ENCODE results near the gene OR13A1. TPM values are rescaled to one million over a fixed set of nuclear protein-coding genes. Genes with fewer than 3 reads are reported as not detected.
"Not testable (repeated sequence)": the region's sequence is repeated elsewhere in the genome, so short reads cannot be mapped to it uniquely, and the experiment has no call there.

The OR13A1 gene
- total RNA-seq, 1 experiment from 2014 or later = 0.15 TPM

DNA sequence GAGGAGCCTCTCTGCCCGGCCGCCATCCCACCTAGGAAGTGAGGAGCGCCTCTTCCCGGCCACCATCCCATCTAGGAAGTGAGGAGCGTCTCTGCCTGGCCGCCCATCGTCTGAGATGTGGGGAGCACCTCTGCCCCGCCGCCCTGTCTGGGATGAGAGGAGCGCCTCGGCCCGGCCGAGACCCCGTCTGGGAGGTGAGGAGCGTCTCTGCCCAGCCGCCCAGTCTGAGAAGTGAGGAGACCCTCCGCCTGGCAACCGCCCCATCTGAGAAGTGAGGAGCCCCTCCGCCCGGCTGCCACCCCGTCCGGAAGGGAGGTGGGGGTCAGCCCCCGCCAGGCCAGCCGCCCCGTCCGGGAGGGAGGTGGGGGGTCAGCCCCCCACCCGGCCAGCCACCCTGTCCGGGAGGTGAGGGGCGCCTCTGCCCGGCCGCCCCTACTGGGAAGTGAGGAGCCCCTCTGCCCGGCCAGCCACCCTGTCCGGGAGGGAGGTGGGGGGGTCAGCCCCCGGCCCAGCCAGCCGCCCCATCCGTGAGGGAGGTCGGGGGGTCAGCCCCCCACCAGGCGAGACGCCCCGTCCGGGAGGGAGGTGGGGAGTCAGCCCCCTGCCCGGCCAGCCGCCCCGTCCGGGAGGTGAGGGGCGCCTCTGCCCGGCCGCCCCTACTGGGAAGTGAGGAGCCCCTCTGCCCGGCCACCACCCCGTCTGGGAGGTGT, 55.5 kb downstream of the OR13A1 start:
- H4K91ac ChIP-seq (ENCODE audit: insufficient read length, low read depth, low read length); H2AFZ ChIP-seq (ENCODE audit: low read length); H3K79me1 ChIP-seq (ENCODE audit: insufficient read depth, low read depth, low read length, poor library complexity, severe bottlenecking); H3K4ac ChIP-seq (ENCODE audit: low read depth, low read length); H3K4me3 Mint-ChIP-seq; H2BK120ac ChIP-seq (ENCODE audit: low read depth, low read length, poor library complexity, severe bottlenecking); H4K5ac ChIP-seq (ENCODE audit: insufficient read length, low read depth, low read length); H3K27me3 Mint-ChIP-seq (ENCODE audit: low read depth); H4K8ac ChIP-seq (replicated peaks; ENCODE audit: insufficient read length, low read depth, low read length); H3K56ac ChIP-seq (ENCODE audit: insufficient read length, low read depth, low read length); H3K9me3 ChIP-seq (ENCODE audit: control insufficient read depth, low read depth, low read length); H3K4me1 ChIP-seq (ENCODE audit: insufficient read depth, low read length); H3K4me1 Mint-ChIP-seq; H3K36me3 Mint-ChIP-seq (ENCODE audit: insufficient read depth in 1 of 3, low read depth in 3 of 3); H2BK5ac ChIP-seq (ENCODE audit: insufficient read length, low read length); H4K20me1 ChIP-seq (ENCODE audit: control insufficient read depth, insufficient read depth, insufficient read length); H3K18ac ChIP-seq (ENCODE audit: insufficient read length, low read depth, low read length); H3K4me2 ChIP-seq (ENCODE audit: insufficient read depth, insufficient read length, low read length); H3K27ac ChIP-seq (ENCODE audit: insufficient read length, low read depth, low read length); H3K79me2 ChIP-seq (ENCODE audit: insufficient read depth, low read length); H3K14ac ChIP-seq (ENCODE audit: insufficient read depth, low read length); H2BK15ac ChIP-seq (ENCODE audit: low read depth, low read length); H3K23me2 ChIP-seq (ENCODE audit: insufficient read length, low read depth, low read length, poor library complexity, severe bottlenecking); H3K9ac ChIP-seq (ENCODE audit: extremely low read depth, insufficient read length, low read length); H3K27ac Mint-ChIP-seq; H2BK20ac ChIP-seq (ENCODE audit: low read depth, low read length, poor library complexity, severe bottlenecking); H3T11ph ChIP-seq (ENCODE audit: low read length); H2AK5ac ChIP-seq (ENCODE audit: insufficient read length, low read length); H3K27me3 ChIP-seq (ENCODE audit: insufficient read depth, low read length); DNase-seq; H2BK12ac ChIP-seq (ENCODE audit: insufficient read length, low read depth, low read length); H3K23ac ChIP-seq (ENCODE audit: insufficient read length, low read depth, low read length): not testable (repeated sequence)
- H3K9me3 Mint-ChIP-seq = peaks cover 9 to 11% of the 10 kb centered on the region in 2 experiments; a peak in 4 of 5 replicates
- WGBS (ENCODE audit: extremely low coverage, insufficient read length, low lambda C conversion rate) = no CpG with 5 or more reads among the region's 50 CpGs
